Measurements from ENCODE around the gene MFSD6L.

DNA sequence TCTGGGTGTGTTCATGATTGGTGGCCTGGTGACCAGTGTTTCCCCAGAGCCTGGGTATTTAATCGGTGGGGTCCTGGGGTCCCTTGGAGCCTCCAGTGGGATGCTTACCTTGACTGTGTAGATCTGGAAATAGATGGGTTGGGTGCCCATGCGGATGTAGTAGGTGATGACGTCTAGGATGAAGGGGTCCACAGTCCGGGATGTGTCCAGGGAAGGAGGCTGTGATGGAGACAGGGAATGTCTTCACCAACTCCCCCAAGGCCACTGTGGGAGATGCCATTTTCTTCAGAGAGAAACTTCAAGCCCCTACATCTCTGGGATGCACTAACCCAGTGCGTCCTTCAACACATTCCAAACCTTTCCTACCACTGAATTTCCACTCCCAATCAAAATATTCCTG is 24.1 kb upstream of the MFSD6L start:
- TF ChIP-seq, protein P1, sequence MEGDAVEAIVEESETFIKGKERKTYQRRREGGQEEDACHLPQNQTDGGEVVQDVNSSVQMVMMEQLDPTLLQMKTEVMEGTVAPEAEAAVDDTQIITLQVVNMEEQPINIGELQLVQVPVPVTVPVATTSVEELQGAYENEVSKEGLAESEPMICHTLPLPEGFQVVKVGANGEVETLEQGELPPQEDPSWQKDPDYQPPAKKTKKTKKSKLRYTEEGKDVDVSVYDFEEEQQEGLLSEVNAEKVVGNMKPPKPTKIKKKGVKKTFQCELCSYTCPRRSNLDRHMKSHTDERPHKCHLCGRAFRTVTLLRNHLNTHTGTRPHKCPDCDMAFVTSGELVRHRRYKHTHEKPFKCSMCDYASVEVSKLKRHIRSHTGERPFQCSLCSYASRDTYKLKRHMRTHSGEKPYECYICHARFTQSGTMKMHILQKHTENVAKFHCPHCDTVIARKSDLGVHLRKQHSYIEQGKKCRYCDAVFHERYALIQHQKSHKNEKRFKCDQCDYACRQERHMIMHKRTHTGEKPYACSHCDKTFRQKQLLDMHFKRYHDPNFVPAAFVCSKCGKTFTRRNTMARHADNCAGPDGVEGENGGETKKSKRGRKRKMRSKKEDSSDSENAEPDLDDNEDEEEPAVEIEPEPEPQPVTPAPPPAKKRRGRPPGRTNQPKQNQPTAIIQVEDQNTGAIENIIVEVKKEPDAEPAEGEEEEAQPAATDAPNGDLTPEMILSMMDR (IDR thresholded peaks at IDR 0.05), result no peak
- no peak for TF ChIP-seq POLR2A (IDR thresholded peaks at IDR 0.05)
